GM21526 (cell line): ENCODE data around the gene COL20A1.

Experiments used
- ATAC-seq: cut with Tn5 transposase; IDR thresholded peaks from one replicate; pipeline ENCODE4 v1.9.1; 2021; ENCODE audit warnings: moderate library complexity; ENCODE audit not compliant: unreplicated experiment, low FRiP score

Gene COL20A1

GRCh38 chr20:63276956-63277355 is 16.0 kb upstream of the COL20A1 start:
- no peak for ATAC-seq

- no peak for ATAC-seq
Observed at GRCh38 chr20:63277466-63278272, 15.3 kb upstream of the COL20A1 start.

GRCh38 chr20:63278661-63279060 is 14.3 kb upstream of the COL20A1 start:
- no peak for ATAC-seq

- no peak for ATAC-seq
Observed at GRCh38 chr20:63279931-63280330, 13.1 kb upstream of the COL20A1 start.

GRCh38 chr20:63280371-63280770 is 12.6 kb upstream of the COL20A1 start:
- ATAC-seq = no peak

- no peak for ATAC-seq
Observed at GRCh38 chr20:63280929-63281545, 11.9 kb upstream of the COL20A1 start.

GRCh38 chr20:63281742-63282665 is 11.0 kb upstream of the COL20A1 start:
- no peak for ATAC-seq

- no peak for ATAC-seq
Observed at GRCh38 chr20:63282946-63283345, 10.0 kb upstream of the COL20A1 start.

- no peak for ATAC-seq
Observed at GRCh38 chr20:63283397-63284082, 9.4 kb upstream of the COL20A1 start.

- no peak for ATAC-seq
Observed at GRCh38 chr20:63284083-63284440, 8.9 kb upstream of the COL20A1 start.

- no peak for ATAC-seq
Observed at GRCh38 chr20:63284544-63284949, 8.4 kb upstream of the COL20A1 start.

GRCh38 chr20:63284981-63285524 is 7.9 kb upstream of the COL20A1 start:
- ATAC-seq = no peak

GRCh38 chr20:63285636-63286615 is 7.1 kb upstream of the COL20A1 start:
- no peak for ATAC-seq

- ATAC-seq = no peak
Observed at GRCh38 chr20:63286781-63287696, 5.9 kb upstream of the COL20A1 start.

- ATAC-seq = no peak
Observed at GRCh38 chr20:63287697-63288580, 5.0 kb upstream of the COL20A1 start.

GRCh38 chr20:63288581-63289251 is 4.3 kb upstream of the COL20A1 start:
- ATAC-seq = no peak
